HG02759 (cell line): Measurements from ENCODE around the gene TRAF4.

ENCODE experiments used
- ATAC-seq: cut with Tn5 transposase; IDR thresholded peaks from one replicate; pipeline ENCODE4 v1.9.1; 2021; ENCODE audit warnings: mild to moderate bottlenecking, moderate library complexity; ENCODE audit not compliant: unreplicated experiment

TRAF4 gene

GRCh38 chr17:28743243-28744103 is at the start of gene TRAF4:
TSS of gene TRAF4 (plus strand) at chr17:28744011. CDS start at chr17:28744113, 102 bp downstream.
- peak; percentile 76 for ATAC-seq

GRCh38 chr17:28698253-28698941 is 45.4 kb upstream of the TRAF4 start:
- ATAC-seq: no peak

GRCh38 chr17:28700278-28700677 is 43.5 kb upstream of the TRAF4 start:
- no peak for ATAC-seq

GRCh38 chr17:28700830-28701492 is 42.9 kb upstream of the TRAF4 start:
- no peak for ATAC-seq

- ATAC-seq: no peak
These were observed 41.6 kb upstream of the TRAF4 start for GRCh38 chr17:28702026-28702751.

- ATAC-seq: no peak
These were observed 41.1 kb upstream of the TRAF4 start for GRCh38 chr17:28702752-28703150.

GRCh38 chr17:28703552-28704218 is 40.1 kb upstream of the TRAF4 start:
- ATAC-seq: no peak

- no peak for ATAC-seq
These were observed 39.5 kb upstream of the TRAF4 start for GRCh38 chr17:28704219-28704858.

GRCh38 chr17:28705074-28705659 is 38.6 kb upstream of the TRAF4 start:
- ATAC-seq: no peak

GRCh38 chr17:28705728-28706334 is 38.0 kb upstream of the TRAF4 start:
- no peak for ATAC-seq

- ATAC-seq: no peak
These were observed 37.1 kb upstream of the TRAF4 start for GRCh38 chr17:28706471-28707338.

GRCh38 chr17:28707339-28707720 is 36.5 kb upstream of the TRAF4 start:
- no peak for ATAC-seq

- peak; percentile 81 for ATAC-seq
These were observed 32.7 kb upstream of the TRAF4 start for GRCh38 chr17:28710861-28711722.

GRCh38 chr17:28711723-28712031 is 32.1 kb upstream of the TRAF4 start, which contains the start of gene PROCA1:
TSS of gene PROCA1 (minus strand) at chr17:28711888. CDS start at chr17:28711660, 228 bp downstream.
- no peak for ATAC-seq

- peak; percentile 35 for ATAC-seq
These were observed 31.6 kb upstream of the TRAF4 start for GRCh38 chr17:28712032-28712704.

GRCh38 chr17:28712705-28713415 is 31.0 kb upstream of the TRAF4 start:
- ATAC-seq: no peak
